ELF-1 (cell line): Measurements from ENCODE around the gene CCL21.
"Not testable (repeated sequence)": the region's sequence is repeated elsewhere in the genome, so short reads cannot be mapped to it uniquely, and the experiment has no call there.

Experiments used
- DNase-seq: peaks from one replicate; pipeline ENCODE4 v3.0.0-alpha.2; 2016; ENCODE audit warnings: low read depth, low spot score

CCL21 gene, protein sequence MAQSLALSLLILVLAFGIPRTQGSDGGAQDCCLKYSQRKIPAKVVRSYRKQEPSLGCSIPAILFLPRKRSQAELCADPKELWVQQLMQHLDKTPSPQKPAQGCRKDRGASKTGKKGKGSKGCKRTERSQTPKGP

DNA sequence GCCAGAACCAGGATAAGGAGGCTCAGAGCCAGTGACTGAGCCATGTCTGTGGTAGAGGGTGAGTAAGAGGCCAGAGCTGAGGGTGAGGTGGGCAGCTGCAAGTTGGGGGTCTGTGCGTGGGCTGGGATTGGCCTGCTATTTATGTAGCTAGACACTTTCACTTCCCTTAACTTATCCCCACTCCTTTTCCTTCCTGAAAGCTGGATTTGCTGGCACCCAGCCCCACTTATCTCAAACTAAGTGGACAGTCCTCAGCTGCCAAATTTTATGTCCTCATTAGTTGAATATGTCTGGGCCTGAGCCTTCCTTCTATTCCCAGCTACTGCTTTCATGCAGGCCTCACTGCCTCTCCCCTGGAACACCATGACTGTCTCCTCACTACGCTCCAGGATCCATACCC lies at the start of gene CCL21:
TSS of gene CCL21 (minus strand) at position 114 of the 400 bp plus-strand sequence. CDS start at position 44, 70 bp downstream.
- no peak for DNase-seq

DNA sequence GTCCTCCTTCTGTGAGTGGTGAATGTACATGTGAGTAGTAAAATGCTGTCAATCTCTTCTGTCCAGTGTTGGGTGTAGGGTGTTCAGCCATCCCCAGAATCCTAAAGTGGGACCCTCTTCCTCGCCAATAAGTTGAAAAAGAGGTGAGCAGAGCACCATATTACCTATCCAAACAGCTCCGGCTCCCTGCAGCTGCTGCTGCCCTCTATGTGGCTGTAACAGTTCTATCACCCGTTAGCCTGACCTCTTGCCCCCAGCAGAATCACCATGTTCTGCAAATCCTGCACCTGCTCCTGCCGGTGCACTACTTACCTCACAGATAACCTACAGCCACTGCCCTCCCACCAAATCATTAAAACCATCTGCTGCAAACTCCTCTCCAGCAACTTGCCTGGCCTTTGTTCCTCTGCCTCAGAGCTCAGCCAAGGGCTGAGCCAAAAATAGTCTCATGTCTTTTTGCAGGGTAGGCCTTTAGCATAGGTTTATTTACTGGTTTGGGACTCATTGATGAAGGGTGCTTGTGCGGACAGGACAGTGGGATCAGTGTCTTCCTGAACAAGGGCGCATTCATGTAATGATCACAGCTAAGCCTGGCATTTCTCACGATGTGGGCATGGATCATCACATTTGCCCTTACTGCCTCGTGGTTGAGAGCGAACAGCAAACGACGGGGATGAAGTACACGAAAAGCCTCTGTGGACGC lies 49.6 kb upstream of the CCL21 start:
- no peak for DNase-seq

DNA sequence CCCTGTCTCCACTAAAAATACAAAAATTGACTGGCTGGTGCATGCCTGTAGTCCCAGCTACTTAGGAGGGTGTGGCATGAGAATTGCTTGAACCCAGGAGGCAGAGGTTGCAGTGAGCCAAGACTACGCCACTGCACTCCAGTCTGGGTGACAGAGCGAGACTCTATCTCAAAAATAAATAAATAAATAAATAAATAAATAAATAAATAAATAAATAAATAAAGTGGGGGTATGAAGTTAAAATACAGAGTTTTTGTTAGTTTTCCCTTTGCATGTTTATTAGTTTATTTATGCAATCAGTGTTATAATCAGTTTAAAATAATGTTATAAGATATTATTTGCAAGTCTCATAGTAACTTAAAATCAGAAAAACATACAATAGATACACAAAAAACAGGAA lies 40.4 kb upstream of the CCL21 start:
- DNase-seq, result not testable (repeated sequence)

DNA sequence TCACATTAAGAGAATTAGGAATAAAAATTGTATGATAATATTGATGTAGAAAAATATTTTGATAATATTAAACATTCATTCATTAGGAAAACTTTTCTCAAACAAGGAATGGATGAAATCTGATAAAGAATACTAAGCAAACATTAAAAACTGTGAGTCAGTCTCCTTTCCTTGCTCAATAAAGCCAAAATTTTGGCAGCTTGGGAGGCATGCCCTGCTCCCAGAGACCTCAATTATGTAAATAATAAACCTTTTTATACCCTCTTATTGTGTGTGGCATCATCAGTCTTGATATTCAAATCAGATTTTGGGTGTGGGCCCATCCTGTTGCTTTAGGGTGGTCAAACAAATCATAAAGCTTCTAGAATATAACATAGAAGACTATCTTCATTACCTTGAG lies 36.6 kb upstream of the CCL21 start:
- no peak for DNase-seq

DNA sequence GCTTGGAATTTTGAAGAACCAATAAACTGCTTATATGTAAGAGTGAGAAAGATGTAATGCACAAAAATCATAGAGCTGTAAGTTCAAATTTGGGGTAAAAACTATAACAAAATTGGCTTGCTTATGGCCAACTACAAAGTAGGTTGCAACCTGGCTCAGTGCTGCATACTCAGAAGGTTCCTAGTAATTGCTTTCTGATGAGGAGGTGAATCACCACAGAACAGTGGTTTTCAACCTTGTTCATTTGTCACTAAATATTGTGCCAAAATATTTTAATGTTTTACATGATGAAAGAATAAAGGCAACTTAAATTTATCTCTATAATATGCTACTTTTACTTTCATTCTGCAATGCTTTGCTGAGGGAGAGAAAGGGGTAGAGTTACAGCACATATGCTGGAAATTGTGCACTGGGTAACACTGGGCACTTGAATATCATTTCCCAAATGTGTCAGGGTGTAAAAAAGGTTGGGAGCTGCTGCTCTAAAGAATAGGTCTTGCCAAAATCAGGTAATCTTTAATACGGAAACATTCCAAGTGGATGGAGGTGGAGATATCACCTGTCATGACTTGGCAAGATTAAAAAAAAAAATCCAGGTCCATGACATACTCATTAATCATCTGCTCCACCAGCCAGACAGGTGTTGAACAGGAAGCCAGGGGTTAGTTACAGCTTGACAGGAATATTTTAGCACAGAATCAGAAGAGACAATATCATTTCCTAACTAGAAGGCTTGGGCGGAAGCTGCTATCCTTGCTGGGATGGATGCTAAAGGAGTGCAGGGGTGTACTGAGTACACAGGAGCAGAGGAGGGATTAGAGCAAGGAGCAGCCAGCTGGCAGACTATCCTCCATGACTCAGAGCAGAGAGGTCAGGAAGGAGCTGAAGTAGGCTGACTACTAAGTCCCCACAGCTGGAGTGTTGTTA lies 34.6 kb upstream of the CCL21 start:
- peak; percentile 1 for DNase-seq

DNA sequence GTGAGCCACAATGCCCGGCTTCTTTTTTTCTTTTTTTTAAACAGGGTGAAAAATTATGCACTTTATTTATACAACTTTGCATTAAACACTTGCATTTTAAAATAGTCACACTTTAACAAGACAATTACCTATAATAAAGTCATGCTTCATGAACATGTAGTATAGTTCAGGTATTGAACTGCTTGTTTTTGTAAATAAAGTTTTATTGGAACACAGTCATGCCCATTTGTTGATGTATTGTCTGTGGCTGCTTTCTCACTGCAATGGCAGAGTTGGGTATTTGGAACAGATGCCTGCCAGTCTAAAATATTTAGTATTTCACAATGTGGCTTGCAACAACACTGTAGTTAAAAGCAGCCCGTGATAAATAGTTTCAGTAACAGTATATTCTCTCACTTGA lies 32.8 kb upstream of the CCL21 start:
- DNase-seq, result no peak

DNA sequence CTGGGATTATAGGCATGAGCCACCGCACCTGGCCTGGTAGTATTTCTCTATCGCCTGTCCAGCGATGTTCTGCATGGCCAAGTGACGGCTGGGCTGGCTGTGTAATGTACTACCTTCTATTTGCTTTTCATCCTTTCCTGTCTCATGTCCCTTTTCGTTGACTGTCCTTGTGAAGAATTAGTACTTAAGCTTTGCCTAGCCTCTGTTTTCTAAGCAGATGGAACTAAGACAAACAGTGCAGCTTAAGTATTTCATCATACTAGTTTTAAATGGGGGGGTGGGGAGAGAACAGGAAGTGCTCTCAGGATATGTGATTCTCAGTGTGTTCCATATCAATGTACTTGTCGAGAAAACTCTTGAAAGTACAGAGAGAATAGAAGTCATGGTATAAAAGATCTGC lies 31.7 kb upstream of the CCL21 start:
- DNase-seq, result no peak

DNA sequence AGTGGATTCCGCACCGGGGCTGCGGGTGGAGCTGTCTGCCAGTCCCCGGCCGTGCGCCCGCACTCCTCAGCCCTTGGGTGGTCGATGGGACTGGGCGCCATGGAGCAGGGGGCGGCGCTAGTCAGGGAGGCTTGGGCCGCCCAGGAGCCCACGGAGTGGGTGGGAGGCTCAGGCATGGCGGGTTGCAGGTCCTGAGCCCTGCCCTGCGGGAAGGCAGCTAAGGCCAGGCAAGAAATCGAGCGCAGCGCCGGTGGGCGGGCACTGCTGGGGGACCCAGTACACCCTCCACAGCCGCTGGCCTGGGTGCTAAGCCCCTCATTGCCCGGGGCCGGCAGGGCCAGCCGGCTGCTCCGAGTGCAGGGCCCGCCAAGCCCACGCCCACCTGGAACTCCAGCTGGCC lies 30.2 kb upstream of the CCL21 start:
- not testable (repeated sequence) for DNase-seq

DNA sequence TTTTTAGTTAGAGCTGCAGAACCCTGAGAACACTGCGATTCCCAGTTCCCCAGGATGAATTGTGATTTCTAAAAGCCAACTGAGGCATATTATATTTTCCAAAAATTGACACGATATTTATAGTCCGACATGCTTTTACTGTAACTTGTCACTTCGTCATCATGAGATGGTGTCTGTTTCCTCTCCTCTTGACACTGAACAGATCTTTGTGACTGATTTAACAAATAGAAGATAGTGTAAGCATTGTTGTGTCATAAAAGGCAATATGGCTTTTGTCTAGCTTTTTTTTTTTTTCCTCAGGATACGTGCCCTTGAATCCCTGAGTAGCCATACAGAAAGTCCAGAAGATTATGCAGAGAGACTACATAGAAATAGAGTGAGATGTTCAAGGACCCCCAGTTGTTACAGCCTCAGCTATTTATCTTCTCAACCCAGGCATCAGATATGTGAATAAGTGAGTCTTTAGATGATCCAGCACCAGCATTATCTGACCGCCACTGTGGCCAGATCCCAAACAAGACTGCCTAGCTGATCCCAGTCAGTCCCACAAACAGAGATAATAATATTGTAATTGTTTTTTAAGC lies 27.8 kb upstream of the CCL21 start:
- DNase-seq, result no peak

DNA sequence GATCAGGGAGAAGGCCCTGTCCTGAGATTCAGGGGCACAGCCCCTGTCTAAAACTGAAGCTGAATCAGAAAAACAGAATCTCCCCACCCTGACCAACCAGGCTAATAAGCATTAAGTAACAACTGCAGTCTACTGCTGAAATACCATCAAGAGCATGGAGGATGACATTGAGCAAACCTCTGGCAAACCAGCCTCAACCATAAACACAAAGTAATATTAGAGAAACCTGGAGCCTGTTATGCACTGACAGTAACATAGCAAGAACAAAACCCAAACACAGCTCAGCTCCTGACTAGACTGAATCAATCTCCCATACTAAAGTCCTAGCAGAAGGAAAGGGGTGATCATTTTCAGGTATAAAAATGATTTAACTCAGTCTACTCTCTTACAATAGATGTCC lies 24.8 kb upstream of the CCL21 start:
- no peak for DNase-seq

DNA sequence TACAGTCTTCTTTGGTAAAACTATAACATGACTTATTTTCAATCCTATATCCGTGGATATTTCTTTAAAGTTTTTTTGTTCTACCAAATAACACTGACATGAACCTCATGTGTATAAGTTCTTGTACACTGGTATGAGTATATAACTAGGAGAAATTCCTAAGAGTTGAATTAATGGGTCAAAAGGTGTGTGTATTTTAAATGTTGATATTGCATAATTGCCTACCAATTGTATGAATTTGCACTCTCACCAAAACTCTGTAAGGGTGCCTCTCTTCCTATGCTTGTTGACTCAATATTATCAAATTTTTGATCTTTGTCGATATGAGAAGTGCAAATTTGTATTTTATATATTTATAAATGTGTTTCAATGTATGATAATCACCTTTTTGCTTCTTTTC lies 22.9 kb upstream of the CCL21 start:
- no peak for DNase-seq

DNA sequence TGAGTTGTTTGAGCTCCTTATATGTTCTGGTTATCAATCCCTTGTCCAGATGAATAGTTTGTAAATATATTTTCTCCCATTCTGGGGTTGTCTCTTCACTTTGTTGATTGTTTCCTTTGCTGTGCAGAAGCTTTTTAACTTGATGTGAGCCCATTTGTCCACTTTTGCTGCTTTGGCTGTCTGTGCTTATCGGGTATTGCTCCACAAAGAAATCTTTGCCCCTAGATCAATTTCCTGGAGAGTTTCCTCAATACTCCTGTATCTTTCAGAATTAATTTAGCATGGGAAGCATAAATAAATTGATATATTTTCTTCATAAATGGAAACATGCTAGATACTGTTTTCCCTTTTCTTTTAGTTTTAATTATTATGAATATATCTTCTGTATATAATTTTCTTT lies 22.5 kb upstream of the CCL21 start:
- DNase-seq, result no peak

DNA sequence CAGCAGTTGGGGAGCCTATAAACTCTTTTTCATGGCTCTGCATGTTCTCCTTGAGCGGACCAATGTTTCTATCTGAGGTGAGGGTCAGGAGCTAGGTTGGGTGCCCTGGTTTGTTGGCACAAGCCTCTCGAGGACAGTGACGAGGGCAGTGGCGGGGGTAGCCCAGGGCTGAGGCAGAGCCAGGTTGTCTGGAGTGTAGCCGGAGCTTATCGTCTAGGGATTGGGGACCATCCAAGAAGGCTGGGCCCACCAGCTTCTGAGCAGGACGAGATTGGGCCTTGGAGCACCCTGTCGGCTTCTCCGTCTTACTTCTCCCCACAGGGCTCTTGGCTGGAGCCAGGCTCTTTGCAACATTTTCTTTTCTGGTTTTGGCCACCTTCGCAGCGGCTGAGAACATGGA lies 13.2 kb upstream of the CCL21 start:
- no peak for DNase-seq

DNA sequence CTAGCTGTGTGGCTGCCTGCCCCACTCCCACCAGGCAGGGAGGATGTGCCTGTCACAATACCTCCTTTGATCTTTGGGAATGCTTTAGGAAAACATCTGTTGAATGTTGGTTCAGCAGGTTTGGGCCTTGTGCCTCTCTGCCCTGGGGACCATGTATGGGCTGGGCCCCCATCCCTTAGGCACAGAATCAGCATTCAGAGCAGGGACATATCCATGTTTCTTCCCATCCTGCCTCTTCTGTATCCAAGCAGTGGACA lies 9.8 kb upstream of the CCL21 start:
- peak; percentile 4 for DNase-seq

DNA sequence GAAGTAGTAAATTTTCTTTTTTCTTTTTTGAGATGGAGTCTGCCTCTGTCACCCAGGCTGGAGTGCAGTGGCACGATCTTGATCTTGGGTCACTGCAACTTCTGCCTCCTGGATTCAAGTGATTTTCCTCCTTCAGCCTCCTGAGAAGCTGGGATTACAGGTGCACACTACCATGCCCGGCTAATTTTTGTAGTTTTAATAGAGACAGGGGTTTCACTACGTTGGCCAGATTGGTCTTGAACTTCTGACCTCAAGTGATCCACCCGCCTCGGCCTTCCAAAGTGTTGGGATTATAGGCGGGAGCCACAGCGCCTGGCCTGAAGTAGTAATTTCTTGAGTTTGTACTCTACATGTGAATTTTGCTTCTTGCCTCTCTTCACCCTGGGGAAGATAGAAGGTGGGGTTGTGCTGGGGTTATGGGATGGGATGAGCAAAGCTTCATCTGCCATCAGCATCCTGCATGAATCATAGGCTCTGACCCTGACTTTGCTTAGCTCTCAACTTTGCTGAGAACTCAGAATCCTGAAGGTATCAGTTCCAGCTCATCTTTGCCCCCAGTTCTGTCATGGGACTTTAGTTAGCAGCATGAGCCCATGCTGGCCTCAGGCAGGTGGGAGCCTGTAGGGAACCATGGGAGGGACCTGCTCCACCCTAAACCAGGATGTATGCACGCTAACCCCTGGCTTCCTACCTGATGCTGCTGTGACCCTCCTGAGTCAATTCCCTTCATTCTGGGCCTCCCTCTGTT lies 9.3 kb upstream of the CCL21 start:
- DNase-seq, result no peak

DNA sequence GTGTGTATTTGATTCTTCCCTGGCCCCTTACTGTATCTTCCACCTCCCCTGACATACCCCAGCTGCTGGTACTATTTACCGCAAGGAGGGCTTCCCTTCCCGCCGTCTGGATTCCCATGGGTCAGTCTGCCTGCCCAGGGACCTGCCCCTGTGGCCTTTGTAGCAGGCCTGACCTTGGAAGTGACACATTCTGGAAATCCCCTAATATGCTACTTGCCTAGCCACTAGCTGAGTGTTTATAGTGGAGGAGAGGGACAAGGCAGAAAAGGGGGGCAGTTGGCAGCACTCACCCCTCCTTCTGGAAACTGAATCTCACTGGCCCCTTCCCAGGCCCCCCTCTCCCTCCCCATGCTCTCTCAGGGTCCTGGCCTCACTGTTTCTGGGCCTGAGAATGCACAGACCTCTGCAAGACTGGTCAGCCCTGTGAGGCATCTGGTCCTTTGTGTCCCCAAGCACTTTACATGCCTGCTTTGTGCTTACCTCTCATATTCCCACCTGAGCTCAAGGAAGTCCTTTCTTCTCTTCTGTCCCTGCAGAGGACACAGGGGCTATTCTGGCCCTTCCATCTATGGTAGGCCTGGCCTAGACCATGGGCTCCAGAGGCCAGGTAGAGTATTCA lies 8.2 kb upstream of the CCL21 start:
- DNase-seq, result no peak

DNA sequence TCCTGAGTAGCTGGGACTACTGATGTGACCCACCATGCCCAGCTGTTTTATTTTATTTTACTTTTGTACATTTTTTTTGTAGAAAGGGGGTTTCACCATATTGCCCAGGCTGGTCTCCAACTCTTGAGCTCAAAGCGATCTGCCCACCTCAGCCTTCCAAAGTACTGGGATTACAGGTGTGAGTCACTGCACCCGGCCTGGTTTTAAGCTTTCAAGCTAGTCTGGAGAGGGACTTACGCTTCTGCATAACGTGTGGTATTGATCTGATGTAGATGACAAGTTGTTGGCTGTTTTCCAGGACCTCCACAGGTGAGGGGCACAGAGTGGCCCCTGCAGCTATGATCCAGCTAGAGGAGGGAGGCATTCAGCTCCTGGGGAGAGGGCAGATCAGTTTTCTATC lies 6.8 kb upstream of the CCL21 start:
- DNase-seq, result no peak

DNA sequence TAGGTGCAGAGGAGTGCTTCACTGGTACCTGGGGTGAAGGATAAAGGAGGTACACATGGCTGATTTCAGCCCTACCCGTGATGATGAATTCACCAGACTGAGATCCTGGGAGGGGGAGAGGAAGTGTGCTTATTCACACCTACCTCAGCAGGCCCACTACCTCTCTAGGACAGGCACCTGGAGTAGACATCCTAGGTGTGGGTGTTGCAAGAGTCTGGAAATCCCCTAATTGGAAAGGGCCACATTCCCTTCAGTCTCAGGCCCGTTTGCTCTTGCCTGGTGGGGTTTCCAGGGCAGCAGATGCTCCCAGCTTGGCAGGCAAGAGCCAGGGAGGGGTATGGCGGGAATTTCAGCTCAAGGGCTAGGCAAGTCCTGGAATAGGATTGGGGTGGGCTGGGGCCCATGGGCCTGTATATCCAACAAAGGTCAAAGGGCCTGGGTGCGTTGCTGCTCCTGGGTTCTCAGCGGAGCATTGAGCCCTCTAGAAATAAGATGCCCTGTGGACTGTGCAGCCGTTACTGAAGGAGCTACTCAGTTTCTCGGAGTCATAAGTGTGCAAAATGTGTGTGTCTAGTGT lies 5.8 kb upstream of the CCL21 start:
- no peak for DNase-seq

DNA sequence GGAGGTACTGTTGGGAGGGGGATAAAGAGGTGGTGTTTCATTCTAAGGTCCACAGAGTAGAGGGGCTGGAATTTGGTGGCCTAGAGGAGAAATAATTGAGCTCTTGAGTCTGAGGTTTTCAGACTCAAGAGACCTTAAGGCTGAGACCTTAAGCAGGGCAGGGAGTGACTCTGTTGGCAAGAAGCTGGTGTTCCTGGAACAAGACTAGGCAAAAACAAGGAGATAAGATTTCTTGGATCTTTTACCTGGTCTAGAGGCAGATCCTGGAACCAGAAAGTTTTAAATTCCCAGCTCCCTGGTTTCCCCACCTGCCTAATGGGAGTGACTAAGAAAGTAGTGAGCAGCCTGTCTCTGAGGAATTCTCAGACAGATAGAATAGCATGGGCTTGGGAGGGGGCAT lies 4.1 kb upstream of the CCL21 start:
- no peak for DNase-seq

DNA sequence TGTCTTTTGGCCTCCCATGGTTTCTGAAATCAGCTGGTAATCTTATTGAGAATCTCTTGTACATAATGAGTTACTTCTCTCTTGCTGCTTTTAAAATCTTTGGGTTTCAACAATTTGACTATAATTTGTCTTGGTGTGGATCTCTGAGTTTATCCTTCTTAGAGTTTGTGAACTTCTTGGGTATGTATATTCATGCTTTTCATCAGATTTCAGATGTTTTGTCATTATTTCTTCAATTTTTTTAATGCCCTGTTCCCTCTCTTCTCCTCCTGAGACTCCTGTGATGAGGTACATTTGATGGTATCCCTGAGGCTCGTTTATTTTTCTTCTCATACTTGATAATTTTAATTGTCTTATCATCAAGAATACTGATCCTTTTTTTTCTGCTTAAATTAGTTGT lies 2.2 kb upstream of the CCL21 start:
- DNase-seq, result no peak
